Measurements from ENCODE around the gene ANO2. TPM values are rescaled to one million over a fixed set of nuclear protein-coding genes. Genes with fewer than 3 reads are reported as not detected.
"Not testable (repeated sequence)": the region's sequence is repeated elsewhere in the genome, so short reads cannot be mapped to it uniquely, and the experiment has no call there.

Gene ANO2
- total RNA-seq, 1 donor from 2014 or later, result 7.8 TPM

DNA sequence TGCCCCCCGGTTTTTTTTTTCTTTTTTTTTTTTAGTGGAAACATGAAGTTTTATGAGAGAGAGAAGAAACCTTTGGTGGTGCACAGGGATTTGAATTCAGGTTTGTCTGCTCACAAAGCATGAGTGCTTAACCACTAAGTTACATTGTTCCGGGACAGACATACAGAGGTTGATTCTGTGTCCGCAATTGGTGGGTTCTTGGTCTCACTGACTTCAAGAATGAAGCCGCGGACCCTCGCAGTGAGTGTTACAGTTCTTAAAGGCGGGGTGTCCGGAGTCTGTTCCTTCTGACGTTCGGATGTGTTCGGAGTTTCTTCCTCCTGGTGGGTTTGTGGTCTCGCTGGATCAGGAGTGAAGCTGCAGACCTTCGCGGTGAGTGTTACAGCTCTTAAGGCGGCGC, 57.2 kb downstream of the ANO2 start:
- DNase-seq, result not testable (repeated sequence)

DNA sequence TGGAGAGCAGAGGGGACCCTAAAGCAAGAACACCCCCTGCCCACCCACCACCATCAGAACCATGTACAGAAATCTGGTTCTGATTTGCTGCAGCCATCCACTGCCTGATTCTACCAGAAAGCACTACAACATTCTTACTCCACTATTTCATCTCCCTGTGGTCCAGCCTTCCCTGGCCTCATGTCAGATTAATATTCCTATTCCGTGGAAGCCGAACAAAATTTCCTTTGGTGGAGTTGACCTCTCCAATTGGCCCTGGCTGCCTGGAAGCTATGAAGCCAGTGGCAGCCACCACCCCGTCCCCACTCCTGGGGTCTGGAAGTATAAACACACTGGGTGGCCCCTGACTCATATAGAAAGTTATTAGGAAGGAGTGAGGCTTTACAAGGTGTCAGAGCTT, 60.2 kb downstream of the ANO2 start:
- DNase-seq, result peak; percentile 41

GRCh38 chr12:5884285-5884684, 60.8 kb downstream of the ANO2 start:
- no peak for DNase-seq

DNA sequence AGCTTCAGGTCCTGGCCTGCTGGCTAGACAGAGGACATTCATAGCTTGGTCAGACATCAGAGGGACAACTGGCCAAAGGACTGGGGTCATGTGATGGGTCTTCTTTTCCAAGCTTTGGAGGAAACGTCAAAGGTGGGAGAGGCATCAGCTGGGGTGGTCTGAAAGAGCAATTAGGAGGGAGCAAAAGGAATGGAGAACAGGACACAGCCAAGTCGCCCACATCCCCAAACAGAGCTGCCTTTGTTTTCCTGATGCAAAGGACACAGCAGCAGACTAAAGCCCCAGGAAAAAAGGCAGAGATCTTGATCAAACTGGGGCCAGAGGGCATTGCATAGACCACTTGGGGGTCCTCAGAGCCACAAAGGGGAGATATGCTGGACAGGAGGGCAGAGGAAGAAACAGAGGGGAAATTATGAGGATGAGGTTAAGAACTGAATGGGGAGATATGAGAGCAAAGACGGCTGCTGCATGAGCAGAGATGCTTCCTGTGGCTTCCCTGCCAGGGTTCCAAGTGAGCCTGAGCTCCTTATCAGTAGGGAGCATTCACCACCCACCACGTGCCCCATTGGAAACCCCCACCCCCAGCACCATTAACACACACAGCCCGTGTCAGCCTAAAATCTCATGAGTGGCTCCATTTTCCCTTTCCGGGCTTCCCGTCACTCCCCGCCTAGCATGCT, 62.4 kb downstream of the ANO2 start:
- DNase-seq, result no peak

DNA sequence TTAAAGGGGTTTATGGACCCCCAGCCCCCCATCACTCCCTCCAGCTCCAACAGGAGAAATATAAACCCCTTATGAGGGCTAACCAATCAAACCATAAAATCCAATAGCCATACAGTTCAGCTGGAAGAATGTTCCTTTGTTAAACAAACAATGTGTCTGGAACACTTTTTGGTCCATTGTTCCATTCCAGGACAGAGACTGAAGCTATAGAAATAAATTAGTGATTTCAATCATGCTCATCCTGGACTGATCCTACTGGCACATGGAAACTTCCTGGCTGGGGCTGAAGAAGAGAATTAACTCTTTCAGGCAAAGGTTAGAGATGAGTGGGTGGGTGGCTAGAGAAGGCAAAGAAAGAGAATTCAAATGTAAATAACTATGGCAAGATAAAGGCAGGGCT, 63.4 kb downstream of the ANO2 start:
- DNase-seq, result no peak

- DNase-seq, result peak; percentile 35
Observed at GRCh38 chr12:5881101-5881606, 63.9 kb downstream of the ANO2 start.

- DNase-seq, result no peak
Observed at GRCh38 chr12:5875851-5876250, 69.2 kb downstream of the ANO2 start.

GRCh38 chr12:5874514-5874913, 70.5 kb downstream of the ANO2 start:
- no peak for DNase-seq

GRCh38 chr12:5873281-5873919, 71.7 kb downstream of the ANO2 start:
- no peak for DNase-seq

- DNase-seq, result no peak
Observed at GRCh38 chr12:5872745-5873144, 72.3 kb downstream of the ANO2 start.

DNA sequence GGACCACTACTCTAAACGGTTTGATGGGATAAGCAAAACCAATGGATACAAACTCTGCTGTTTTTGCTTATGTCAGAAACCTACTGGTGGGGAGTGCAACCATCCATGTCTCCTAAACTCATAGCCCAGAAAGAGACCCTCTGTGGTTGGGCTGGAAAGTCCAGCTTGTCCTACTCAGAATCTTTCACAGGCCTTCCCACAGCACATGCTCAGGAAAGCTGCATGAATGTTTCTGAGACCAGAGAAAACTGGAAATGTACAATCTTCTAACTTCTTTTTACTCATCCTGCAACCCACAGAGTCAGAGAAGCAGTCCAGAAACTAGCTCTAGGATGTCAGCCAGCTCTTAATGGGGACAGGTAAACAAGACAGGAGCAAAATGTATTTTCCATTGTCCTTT, 73.3 kb downstream of the ANO2 start:
- DNase-seq, result no peak

- DNase-seq, result no peak
Observed at GRCh38 chr12:5870183-5870582, 74.9 kb downstream of the ANO2 start.

DNA sequence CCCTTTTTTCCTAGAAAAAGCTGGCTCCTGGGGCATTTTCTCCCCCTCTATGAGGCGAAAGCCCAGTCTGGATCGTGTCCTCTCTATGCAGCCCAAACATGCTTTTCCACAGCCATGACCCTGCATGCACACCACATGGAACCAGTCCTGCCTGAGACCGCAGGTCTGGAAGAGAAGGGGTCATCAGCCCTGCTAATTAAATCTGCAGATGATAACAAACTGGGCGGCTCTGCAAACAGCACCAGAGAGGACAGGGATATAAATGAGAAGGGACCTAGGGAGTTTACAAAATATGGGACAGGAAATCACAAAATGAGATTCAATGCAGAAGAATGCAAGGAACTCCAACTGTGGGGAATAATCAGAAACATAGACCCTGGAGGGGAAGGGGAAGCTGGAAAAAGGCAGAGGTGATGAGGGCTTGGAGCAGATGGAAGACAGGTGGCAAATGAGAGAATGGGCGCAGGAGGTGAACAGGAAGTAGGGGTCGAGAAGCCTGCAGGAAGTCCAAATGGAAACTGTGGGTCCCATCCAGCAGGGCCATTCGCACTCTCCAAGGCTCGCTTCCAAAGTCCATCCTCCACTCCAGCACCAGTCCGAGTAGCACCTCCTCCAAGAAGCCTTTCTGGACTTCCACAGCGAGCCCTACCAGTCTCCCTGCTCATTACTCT, 76.3 kb downstream of the ANO2 start:
- no peak for DNase-seq

GRCh38 chr12:5865397-5865796, 79.7 kb downstream of the ANO2 start:
- DNase-seq, result no peak

GRCh38 chr12:5864972-5865371, 80.1 kb downstream of the ANO2 start:
- DNase-seq, result no peak

DNA sequence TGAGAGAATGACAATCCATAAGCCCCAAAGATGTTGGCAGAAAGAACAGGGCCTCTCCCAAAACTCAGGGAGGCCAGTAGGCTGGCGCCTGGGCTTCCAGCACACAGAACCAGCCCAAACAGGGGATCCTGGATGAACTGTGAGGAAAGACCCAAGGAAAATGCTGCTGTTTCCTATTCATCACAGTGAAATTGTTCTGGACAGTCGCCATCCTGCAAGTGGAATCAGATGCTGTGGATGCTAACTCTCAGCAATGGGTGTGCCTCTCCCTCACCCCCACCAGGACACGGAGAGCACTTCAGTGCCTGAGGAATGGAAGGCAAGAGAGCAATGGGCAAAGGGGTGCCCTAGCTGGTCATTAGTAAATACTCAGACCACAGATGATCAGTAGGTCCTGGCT, 80.8 kb downstream of the ANO2 start:
- DNase-seq, result peak; percentile 39

DNA sequence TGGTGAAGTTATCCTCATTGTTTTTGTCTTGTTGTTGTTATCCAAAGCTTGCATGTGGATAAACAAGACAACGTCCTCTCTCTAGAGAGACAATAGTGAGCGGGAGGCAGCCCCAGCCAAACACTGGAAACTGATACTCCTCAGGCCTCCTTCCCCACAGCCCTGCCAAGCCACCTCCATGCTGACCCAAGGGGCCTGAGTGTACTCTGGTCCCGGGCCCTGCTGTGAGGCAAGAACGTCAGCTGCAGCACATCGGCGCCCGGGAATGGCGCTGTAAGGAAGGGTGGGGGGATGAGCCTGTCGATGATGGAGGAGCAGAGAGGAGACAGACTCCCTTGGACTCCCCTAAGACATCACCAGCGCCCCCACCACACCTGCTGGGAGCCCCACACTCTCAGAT, 83.6 kb downstream of the ANO2 start:
- no peak for DNase-seq

- DNase-seq, result no peak
Observed at GRCh38 chr12:5856692-5857091, 88.4 kb downstream of the ANO2 start.

GRCh38 chr12:5846950-5847349, 98.1 kb downstream of the ANO2 start:
- no peak for DNase-seq

- DNase-seq, result no peak
Observed at GRCh38 chr12:5840944-5841343, 104.1 kb downstream of the ANO2 start.

GRCh38 chr12:5830111-5830510, 114.9 kb downstream of the ANO2 start:
- no peak for DNase-seq

- DNase-seq, result no peak
Observed at GRCh38 chr12:5827591-5827990, 117.5 kb downstream of the ANO2 start.

- not testable (repeated sequence) for DNase-seq
Observed at GRCh38 chr12:5825761-5826160, 119.3 kb downstream of the ANO2 start.

- not testable (repeated sequence) for DNase-seq
Observed at GRCh38 chr12:5818877-5819276, 126.2 kb downstream of the ANO2 start.

All from skin of body (tissue), 2 donors.